ENCODE data around the gene PTGDR2.

DNA sequence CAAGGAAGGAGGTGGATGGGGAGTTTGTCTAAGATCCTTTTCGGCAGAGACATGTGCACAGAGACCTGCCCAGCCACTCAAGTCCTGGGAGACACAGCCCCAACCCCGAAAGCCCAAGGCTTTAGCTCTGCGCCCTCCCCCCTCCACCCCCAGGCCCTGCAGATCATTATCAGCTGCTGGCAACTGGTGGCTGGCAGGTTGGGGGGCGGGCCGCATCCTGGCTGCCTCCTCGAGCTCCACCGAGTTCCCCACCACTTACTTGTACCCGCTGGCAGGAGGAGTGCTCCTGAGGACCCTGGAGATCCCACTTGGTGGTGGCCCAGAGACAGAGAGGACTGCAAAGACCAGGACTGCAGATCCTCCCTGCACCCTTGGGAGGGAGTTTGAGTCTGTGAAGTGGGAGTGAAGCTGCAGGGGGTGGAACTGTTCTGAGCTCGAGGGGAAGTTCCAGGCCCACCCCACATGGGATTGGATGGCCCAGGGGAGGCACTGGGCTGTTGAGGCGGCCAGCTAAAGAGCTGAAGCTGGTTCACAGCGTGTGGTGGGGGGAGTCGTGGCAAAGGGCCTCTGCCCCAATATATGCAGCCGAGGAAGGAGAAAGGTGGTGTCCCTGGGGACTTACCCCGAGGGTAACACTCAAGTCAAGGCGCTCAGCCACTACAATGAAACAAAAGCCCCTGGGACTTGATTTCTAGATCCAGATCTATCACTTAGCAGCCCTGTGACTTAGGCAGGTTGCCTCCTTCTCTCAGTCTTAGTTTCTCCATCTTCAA is 33.7 kb downstream of the PTGDR2 start:
- TF ChIP-seq, protein P1, sequence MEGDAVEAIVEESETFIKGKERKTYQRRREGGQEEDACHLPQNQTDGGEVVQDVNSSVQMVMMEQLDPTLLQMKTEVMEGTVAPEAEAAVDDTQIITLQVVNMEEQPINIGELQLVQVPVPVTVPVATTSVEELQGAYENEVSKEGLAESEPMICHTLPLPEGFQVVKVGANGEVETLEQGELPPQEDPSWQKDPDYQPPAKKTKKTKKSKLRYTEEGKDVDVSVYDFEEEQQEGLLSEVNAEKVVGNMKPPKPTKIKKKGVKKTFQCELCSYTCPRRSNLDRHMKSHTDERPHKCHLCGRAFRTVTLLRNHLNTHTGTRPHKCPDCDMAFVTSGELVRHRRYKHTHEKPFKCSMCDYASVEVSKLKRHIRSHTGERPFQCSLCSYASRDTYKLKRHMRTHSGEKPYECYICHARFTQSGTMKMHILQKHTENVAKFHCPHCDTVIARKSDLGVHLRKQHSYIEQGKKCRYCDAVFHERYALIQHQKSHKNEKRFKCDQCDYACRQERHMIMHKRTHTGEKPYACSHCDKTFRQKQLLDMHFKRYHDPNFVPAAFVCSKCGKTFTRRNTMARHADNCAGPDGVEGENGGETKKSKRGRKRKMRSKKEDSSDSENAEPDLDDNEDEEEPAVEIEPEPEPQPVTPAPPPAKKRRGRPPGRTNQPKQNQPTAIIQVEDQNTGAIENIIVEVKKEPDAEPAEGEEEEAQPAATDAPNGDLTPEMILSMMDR (IDR thresholded peaks at IDR 0.05), result no peak
- TF ChIP-seq POLR2AphosphoS5 (IDR thresholded peaks at IDR 0.05; ENCODE audit: insufficient read depth in 1 of 2, low read depth in 1 of 2), result no peak

All from vagina (tissue), 2 donors.